Stimulated activated CD4-positive, alpha-beta T cell treated with anti-CD3 and anti-CD28 coated beads, Interleukin-1b, Interleukin-23, amount 100 ng/mL, for 48 hours (primary cell): ENCODE results near the gene COL8A1.
"Not testable (repeated sequence)": the region's sequence is repeated elsewhere in the genome, so short reads cannot be mapped to it uniquely, and the experiment has no call there.

ENCODE experiments used
- DNase-seq: peaks from one replicate; pipeline ENCODE4 v3.0.0-alpha.2; 2020

The COL8A1 gene

GRCh38 chr3:99817047-99817436 lies 178.6 kb downstream of the COL8A1 start:
- DNase-seq = no peak

- peak; percentile 95 for DNase-seq
Measured at GRCh38 chr3:99817437-99818240, 179.2 kb downstream of the COL8A1 start, which contains the start of gene CMSS1. TSS of gene CMSS1 (plus strand) at chr3:99817862.

- DNase-seq = no peak
Measured at GRCh38 chr3:99818818-99819217, 180.4 kb downstream of the COL8A1 start.

- no peak for DNase-seq
Measured at GRCh38 chr3:99823723-99824711, 185.6 kb downstream of the COL8A1 start.

- DNase-seq = no peak
Measured at GRCh38 chr3:99825004-99825640, 186.7 kb downstream of the COL8A1 start.

GRCh38 chr3:99829844-99830243 lies 191.4 kb downstream of the COL8A1 start:
- DNase-seq = no peak

- no peak for DNase-seq
Measured at GRCh38 chr3:99833617-99834205, 195.3 kb downstream of the COL8A1 start.

- no peak for DNase-seq
Measured at GRCh38 chr3:99834211-99834957, 196.0 kb downstream of the COL8A1 start.

GRCh38 chr3:99836681-99837080 lies 198.3 kb downstream of the COL8A1 start:
- DNase-seq = no peak

- no peak for DNase-seq
Measured at GRCh38 chr3:99837715-99838114, 199.3 kb downstream of the COL8A1 start.

GRCh38 chr3:99838755-99839154 lies 200.4 kb downstream of the COL8A1 start:
- no peak for DNase-seq

GRCh38 chr3:99839613-99840012 lies 201.2 kb downstream of the COL8A1 start:
- DNase-seq = no peak

GRCh38 chr3:99841949-99842348 lies 203.6 kb downstream of the COL8A1 start:
- DNase-seq = not testable (repeated sequence)

GRCh38 chr3:99842826-99843589 lies 204.6 kb downstream of the COL8A1 start:
- DNase-seq = no peak

- no peak for DNase-seq
Measured at GRCh38 chr3:99843590-99844258, 205.3 kb downstream of the COL8A1 start.

GRCh38 chr3:99845331-99845730 lies 206.9 kb downstream of the COL8A1 start:
- no peak for DNase-seq

- DNase-seq = no peak
Measured at GRCh38 chr3:99845999-99846398, 207.6 kb downstream of the COL8A1 start.

GRCh38 chr3:99846477-99847160 lies 208.2 kb downstream of the COL8A1 start:
- no peak for DNase-seq

GRCh38 chr3:99848433-99848832 lies 210.0 kb downstream of the COL8A1 start:
- no peak for DNase-seq
